Caco-2 (cell line): ENCODE measurements around the gene CPED1. TPM values are rescaled to one million over a fixed set of nuclear protein-coding genes. Genes with fewer than 3 reads are reported as not detected.

Source experiments
- BruUV-seq: library from RNA; stranded (reverse); fragments of 400-500 nt; replicated peaks from 2 replicates; lab custom pipeline; 2021; lab: Mats Ljungman, UMichigan
- CTCF ChIA-PET: fragments of 300-600 bp; sonication (Branson Sonifier 250); formaldehyde crosslinking; loops from one replicate; lab custom pipeline; 2022; ENCODE audit warnings: antibody characterized with exemption; lab: Charles Lee
- POLR2A ChIA-PET: fragments of 300-600 bp; sonication (Branson Sonifier 250); formaldehyde crosslinking; loops from one replicate; lab custom pipeline; 2022; ENCODE audit warnings: antibody characterized with exemption; lab: Charles Lee
- DNase-seq, 2 experiments: peaks; one replicate each; pipeline versions ENCODE4 v3.0.0 to v3.0.0-alpha.2; 2020 to 2022
- H3K27me3 ChIP-seq: replicated peaks from 2 replicates; pipeline ENCODE4 v1.6.0; 2011; ENCODE audit warnings: low read length; ENCODE audit not compliant: control insufficient read depth, insufficient read depth
- H3K36me3 ChIP-seq: 2 replicates; pipeline ENCODE4 v1.5.1; 2011; ENCODE audit warnings: low read length; ENCODE audit not compliant: control insufficient read depth, insufficient read depth
- H3K4me1 ChIP-seq: fragments of 250-450 bp; sonication (Bioruptor Pico); 2 replicates; pipeline ENCODE4 v1.5.1; 2020; ENCODE audit warnings: mild to moderate bottlenecking
- H3K4me3 ChIP-seq: 2 replicates; pipeline ENCODE4 v1.5.1; 2011; ENCODE audit warnings: low read depth, mild to moderate bottlenecking, control low read depth, low read length
- H3K9me3 ChIP-seq: fragments of 250-450 bp; sonication (Bioruptor Pico); 2 replicates; pipeline ENCODE4 v1.5.1; 2020; ENCODE audit warnings: mild to moderate bottlenecking, moderate library complexity
- H3K27ac Mint-ChIP-seq: one replicate; pipeline ENCODE4 v1.8.0; 2022; ENCODE audit warnings: mixed read lengths; ENCODE audit not compliant: unreplicated experiment
- H3K27me3 Mint-ChIP-seq: one replicate; pipeline ENCODE4 v1.8.0; 2022; ENCODE audit warnings: mixed read lengths; ENCODE audit not compliant: insufficient read depth, unreplicated experiment
- H3K36me3 Mint-ChIP-seq: one replicate; pipeline ENCODE4 v1.8.0; 2022; ENCODE audit warnings: mild to moderate bottlenecking, mixed read lengths; ENCODE audit not compliant: insufficient read depth, unreplicated experiment
- H3K4me1 Mint-ChIP-seq: one replicate; pipeline ENCODE4 v1.8.0; 2022; ENCODE audit warnings: low read depth, mixed read lengths; ENCODE audit not compliant: unreplicated experiment
- H3K4me3 Mint-ChIP-seq: one replicate; pipeline ENCODE4 v1.8.0; 2022; ENCODE audit warnings: mild to moderate bottlenecking, moderate library complexity, mixed read lengths; ENCODE audit not compliant: unreplicated experiment
- H3K9me3 Mint-ChIP-seq: one replicate; pipeline ENCODE4 v1.8.0; 2022; ENCODE audit warnings: mixed read lengths; ENCODE audit not compliant: unreplicated experiment
- CTCF ChIP-seq, 2 experiments: fragments of 200-600 bp in 1 of 2; IDR thresholded peaks; 1 replicate in 1 of 2; 2 replicates in 1 of 2; pipeline versions ENCODE4 v1.5.1 to v1.8.0; 2011 to 2022; ENCODE audit warnings: antibody characterized with exemption in 1 of 2, control low read depth in 1 of 2, inconsistent platforms in 1 of 2, low read depth in 1 of 2, low read length in 1 of 2, mild to moderate bottlenecking in 1 of 2, moderate library complexity in 1 of 2; ENCODE audit not compliant: insufficient read depth in 1 of 2, severe bottlenecking in 1 of 2, unreplicated experiment in 1 of 2
- intact Hi-C: fragments of 100-400 bp; cut with micrococcal nuclease; formaldehyde crosslinking; loops from one replicate; pipeline ENCODE4 v1.10.0; 2022; ENCODE audit not compliant: unreplicated experiment
- total RNA-seq: library from RNA; stranded (reverse); gene quantifications from 2 replicates; pipeline ENCODE4 v1.2.3, GENCODE V29; 2022

The CPED1 gene
- total RNA-seq, 1 experiment from 2014 or later: 0.23 TPM

- Histone ChIP-seq H3K36me3 (no peaks in the 10 kb centered on the region), H3K4me3 (no peak overlapping the region), H3K27me3 (no peaks in the 10 kb centered on the region; the same call in 1 of the 2 replicates), H3K9me3 (no peaks in the 10 kb centered on the region), H3K4me1 (no peaks in the 10 kb centered on the region)
- BruUV-seq: no TSS peak
- ChIA-PET CTCF (no interaction called here), POLR2A (no interaction called here)
- Mint-ChIP-seq H3K36me3 (no peaks in the 10 kb centered on the region), H3K4me3 (no peak overlapping the region), H3K27me3 (peaks cover 12% of the 10 kb centered on the region), H3K27ac (no peak overlapping the region), H3K9me3 (no peaks in the 10 kb centered on the region), H3K4me1 (no peaks in the 10 kb centered on the region)
- intact Hi-C loops: no loop called here
- DNase-seq: no peak
- no peak for TF ChIP-seq CTCF (IDR thresholded peaks at IDR 0.05; ENCODE audit: insufficient read depth in 1 of 2, low read depth in 1 of 2, low read length in 1 of 2, severe bottlenecking in 1 of 2, unreplicated experiment in 1 of 2)
These were observed 124.8 kb downstream of the CPED1 start for GRCh38 chr7:121113288-121113687.

GRCh38 chr7:121116396-121116795, 127.9 kb downstream of the CPED1 start:
- no peaks in the 10 kb centered on the region for H3K4me1 Mint-ChIP-seq
- no peaks in the 10 kb centered on the region for H3K36me3 Mint-ChIP-seq
- Histone ChIP-seq H3K36me3 (no peaks in the 10 kb centered on the region), H3K4me1 (no peaks in the 10 kb centered on the region), H3K9me3 (no peaks in the 10 kb centered on the region), H3K4me3 (no peak overlapping the region), H3K27me3 (no peaks in the 10 kb centered on the region; the same call in 1 of the 2 replicates)
- no TSS peak for BruUV-seq
- no peaks in the 10 kb centered on the region for H3K9me3 Mint-ChIP-seq
- DNase-seq: no peak
- H3K4me3 Mint-ChIP-seq: no peak overlapping the region
- peaks cover 3% of the 10 kb centered on the region for H3K27me3 Mint-ChIP-seq
- intact Hi-C loops: no loop called here
- no peak overlapping the region for H3K27ac Mint-ChIP-seq
- POLR2A ChIA-PET: no interaction called here
- TF ChIP-seq CTCF (IDR thresholded peaks at IDR 0.05; ENCODE audit: insufficient read depth in 1 of 2, low read depth in 1 of 2, low read length in 1 of 2, severe bottlenecking in 1 of 2, unreplicated experiment in 1 of 2): no peak
- CTCF ChIA-PET: no interaction called here

- H3K27ac Mint-ChIP-seq: no peak overlapping the region
- H3K4me3 Mint-ChIP-seq: no peak overlapping the region
- no peaks in the 10 kb centered on the region for H3K4me1 ChIP-seq
- H3K4me3 ChIP-seq: no peak overlapping the region
- H3K36me3 Mint-ChIP-seq: no peaks in the 10 kb centered on the region
- CTCF ChIA-PET: no interaction called here
- H3K9me3 Mint-ChIP-seq: no peaks in the 10 kb centered on the region
- no peaks in the 10 kb centered on the region for H3K36me3 ChIP-seq
- H3K27me3 Mint-ChIP-seq: peaks cover 3% of the 10 kb centered on the region
- no peaks in the 10 kb centered on the region; the same call in 1 of the 2 replicates for H3K27me3 ChIP-seq
- H3K4me1 Mint-ChIP-seq: no peaks in the 10 kb centered on the region
- intact Hi-C loops: no loop called here
- DNase-seq: no peak
- POLR2A ChIA-PET: no interaction called here
- TF ChIP-seq CTCF (IDR thresholded peaks at IDR 0.05; ENCODE audit: insufficient read depth in 1 of 2, low read depth in 1 of 2, low read length in 1 of 2, severe bottlenecking in 1 of 2, unreplicated experiment in 1 of 2): no peak
- no peaks in the 10 kb centered on the region for H3K9me3 ChIP-seq
- no TSS peak for BruUV-seq
These were observed 130.5 kb downstream of the CPED1 start for GRCh38 chr7:121119047-121119446.
